GM12878 (cell line): Measurements from ENCODE around the gene TFDP1. TPM values are rescaled to one million over a fixed set of nuclear protein-coding genes. Genes with fewer than 3 reads are reported as not detected.

Experiments used
- ATAC-seq: fragments of 200-7000 bp; cut with Tn5 transposase; 3 replicates; pipeline ENCODE4 v1.9.1; 2020; ENCODE audit warnings: mild to moderate bottlenecking, moderate library complexity
- BruUV-seq: library from RNA; stranded (reverse); fragments of 400-500 nt; replicated peaks from 2 replicates; lab custom pipeline; 2021; lab: Mats Ljungman, UMichigan
- CTCF ChIA-PET: fragments of 300-600 bp; sonication (Branson Sonifier 250); formaldehyde crosslinking; extraction: SDS; loops from one replicate; lab custom pipeline; 2021; ENCODE audit warnings: inconsistent platforms; lab: Yijun Ruan, JAX
- POLR2A ChIA-PET: fragments of 350-600 bp; formaldehyde crosslinking; extraction: SDS; loops from one replicate; lab custom pipeline; 2021; ENCODE audit warnings: inconsistent platforms; lab: Charles Lee
- RAD21 ChIA-PET: fragments of 300-600 bp; sonication (Branson Sonifier 250); formaldehyde crosslinking; loops from one replicate; lab custom pipeline; 2023; ENCODE audit warnings: antibody characterized with exemption; ENCODE audit not compliant: unreplicated experiment; lab: Charles Lee
- SMC1A ChIA-PET: fragments of 300-600 bp; sonication (Branson Sonifier 250); formaldehyde crosslinking; loops from one replicate; lab custom pipeline; 2023; ENCODE audit not compliant: unreplicated experiment, uncharacterized antibody; lab: Charles Lee
- DNase-seq: peaks from one replicate; pipeline ENCODE4 v3.0.0-alpha.2; 2011; ENCODE audit warnings: low read depth, low spot score
- FAIRE-seq: peaks from 3 replicates; lab custom pipeline; 2011; peaks lifted over from hg19 to GRCh38; lab: Jason Lieb, UNC
- H2AFZ ChIP-seq: 2 replicates; pipeline ENCODE4 v1.6.0; 2011; ENCODE audit warnings: low read depth, low read length, control low read depth; ENCODE audit not compliant: control insufficient read depth
- H3K27ac ChIP-seq: 2 replicates; pipeline ENCODE4 v1.5.1; 2011; ENCODE audit warnings: control low read depth; ENCODE audit not compliant: control insufficient read depth, insufficient read depth
- H3K27me3 ChIP-seq, 2 experiments: replicated peaks in 1 of 2; 2 replicates each; pipeline versions ENCODE4 v1.6.0 to v1.6.1; 2011; ENCODE audit warnings: low read length in 1 of 2; ENCODE audit not compliant: control insufficient read depth in 2 of 2, insufficient read depth in 2 of 2
- H3K36me3 ChIP-seq, 2 experiments: 2 replicates each; pipeline ENCODE4 v1.5.1; 2011; ENCODE audit warnings: low read length in 1 of 2; ENCODE audit not compliant: control insufficient read depth in 2 of 2, insufficient read depth in 2 of 2
- H3K4me1 ChIP-seq: 2 replicates; pipeline ENCODE4 v1.6.1; 2011; ENCODE audit warnings: mild to moderate bottlenecking, low read length, moderate library complexity, mixed read lengths; ENCODE audit not compliant: control insufficient read depth, insufficient read depth
- H3K4me2 ChIP-seq: 2 replicates; pipeline ENCODE4 v1.6.0; 2011; ENCODE audit warnings: control low read depth; ENCODE audit not compliant: control insufficient read depth, insufficient read depth
- H3K4me3 ChIP-seq: fragments of 200-600 bp; sonication (generic); 2 replicates; pipeline ENCODE4 v1.5.1; 2016
- H3K79me2 ChIP-seq: 2 replicates; pipeline ENCODE4 v1.6.0; 2011; ENCODE audit warnings: low read length; ENCODE audit not compliant: control insufficient read depth, insufficient read depth
- H3K9ac ChIP-seq: 2 replicates; pipeline ENCODE4 v1.8.0; 2011; ENCODE audit warnings: low read length, control low read depth, mixed read lengths; ENCODE audit not compliant: control insufficient read depth, insufficient read depth
- H3K9me3 ChIP-seq: replicated peaks from 3 replicates; pipeline ENCODE4 v1.5.1; 2011; ENCODE audit warnings: mild to moderate bottlenecking, low read length; ENCODE audit not compliant: control insufficient read depth, insufficient read depth
- H4K20me1 ChIP-seq: 2 replicates; pipeline ENCODE4 v1.6.0; 2011; ENCODE audit not compliant: control insufficient read depth, insufficient read depth
- ASH2L ChIP-seq: fragments of 300-600, 200-600 bp; sonication (generic); IDR thresholded peaks from 2 replicates; pipeline ENCODE4 v1.6.1; 2017; ENCODE audit warnings: low read depth, mild to moderate bottlenecking, borderline replicate concordance
- CHD2 ChIP-seq: IDR thresholded peaks from 2 replicates; pipeline ENCODE4 v1.6.1; 2011; ENCODE audit warnings: low read depth, low read length, improper control_type of control experiment, borderline replicate concordance
- E2F8 ChIP-seq: fragments of 450-650 bp; IDR thresholded peaks from 2 replicates; pipeline ENCODE4 v1.6.1; 2018; ENCODE audit warnings: mild to moderate bottlenecking, low read depth, moderate library complexity; ENCODE audit not compliant: partially characterized antibody
- JUND ChIP-seq: IDR thresholded peaks from 2 replicates; pipeline ENCODE4 v1.6.1; 2012; ENCODE audit warnings: low read depth, mild to moderate bottlenecking, low read length, improper control_type of control experiment, moderate library complexity
- KAT2A ChIP-seq: conservative IDR thresholded peaks from 2 replicates; pipeline ENCODE4 v1.6.1; 2011; ENCODE audit warnings: low read depth, low read length; ENCODE audit not compliant: control insufficient read depth
- MTA3 ChIP-seq: IDR thresholded peaks from 2 replicates; pipeline ENCODE4 v1.6.1; 2012; ENCODE audit warnings: low read length, inconsistent platforms, borderline replicate concordance
- NRF1 ChIP-seq: conservative IDR thresholded peaks from 2 replicates; pipeline ENCODE4 v1.6.1; 2011; ENCODE audit warnings: mild to moderate bottlenecking, low read depth, low read length, improper control_type of control experiment
- PBX3 ChIP-seq: IDR thresholded peaks from 2 replicates; pipeline ENCODE4 v1.6.1; 2011; ENCODE audit warnings: mild to moderate bottlenecking, low read depth, low read length, moderate library complexity; ENCODE audit not compliant: insufficient replicate concordance
- POLR2AphosphoS5 ChIP-seq: IDR thresholded peaks from 2 replicates; pipeline ENCODE4 v1.6.1; 2011; ENCODE audit warnings: mild to moderate bottlenecking, low read length, inconsistent platforms
- RAD21 ChIP-seq: IDR thresholded peaks from 2 replicates; pipeline ENCODE4 v1.6.1; 2011; ENCODE audit warnings: mild to moderate bottlenecking, low read depth, low read length, moderate library complexity; ENCODE audit not compliant: insufficient read depth
- SP1 ChIP-seq: IDR thresholded peaks from one replicate; pipeline ENCODE4 v1.6.1; 2011; ENCODE audit warnings: low read depth, low read length
- ZBTB40 ChIP-seq: fragments of 450-650 bp; IDR thresholded peaks from 2 replicates; pipeline ENCODE4 v1.6.1; 2016; ENCODE audit warnings: mild to moderate bottlenecking, moderate library complexity, borderline replicate concordance
- ZNF622 ChIP-seq: fragments of 450-650 bp; IDR thresholded peaks from 2 replicates; pipeline ENCODE4 v1.6.1; 2017; ENCODE audit warnings: mild to moderate bottlenecking, inconsistent platforms
- WGBS: methylation state at CpG from one replicate; pipeline ENCODE4 v1.1.6; 2016; ENCODE audit warnings: low lambda C conversion rate; ENCODE audit not compliant: insufficient replicate concordance, insufficient coverage; ENCODE audit errors: missing lambda C conversion rate; 5-methylcytosine and 5-hydroxymethylcytosine counted together
- in situ Hi-C: fragments of 300-500 bp; cut with MboI; formaldehyde crosslinking; loops from 9 replicates; pipeline ENCODE4 v1.14.3; 2018; ENCODE audit warnings: mixed read lengths
- intact Hi-C: fragments of 100-400 bp; cut with micrococcal nuclease; formaldehyde crosslinking; loops from one replicate; pipeline ENCODE4 v1.14.2; 2022; ENCODE audit not compliant: unreplicated experiment
- polyA plus RNA-seq, 11 experiments: library from polyadenylated mRNA; depleted of rRNA in 4 of 11; unstranded in 6 of 11; stranded (reverse) in 5 of 11; fragments of >200 nt; fragmentation: Nextera tagmentation in 4 of 11; fragmentation: Illumina TruSeq in 1 of 11; extraction: Ambion mirVana in 4 of 11; extraction: Trizol in 1 of 11; gene quantifications; 1 replicate in 1 of 11; 2 replicates in 10 of 11; pipeline versions ENCODE4 v1.2.1 to v1.2.3, GENCODE V29; 2011 to 2016; ENCODE audit warnings: inconsistent platforms in 2 of 11, missing spikeins in 2 of 11, low read depth in 1 of 11
- total RNA-seq, 4 experiments: library from RNA; depleted of rRNA in 3 of 4; stranded (reverse); fragments of >200 nt in 3 of 4; fragmentation: Illumina TruSeq in 1 of 4; extraction: Trizol in 1 of 4; gene quantifications; 2 replicates each; pipeline versions ENCODE4 v1.2.1 to v1.2.3, GENCODE V29; 2013 to 2021
- TF ChIP-seq, protein P1 (sequence below): fragments of 450-650 bp; IDR thresholded peaks from 2 replicates; pipeline ENCODE4 v1.6.1; 2017; ENCODE audit warnings: low read depth, mild to moderate bottlenecking, moderate library complexity

The TFDP1 gene
- total and polyA plus RNA-seq, 10 of the 15 experiments (the other 5 are each of a cell fraction or from before 2014, with no cell fraction given), result 37.7 to 254 (median 119) TPM

- H3K27ac ChIP-seq, result no peak overlapping the region
- intact Hi-C loops (loop anchor here (5.0 to 10.0 kb wide), 2 partner anchors 287 to 375 kb away; partner anchors contain the start of genes CUL4A, LAMP1 and PCID2), in situ Hi-C loops (no loop called here)
- H3K79me2 ChIP-seq, result peaks cover 17% of the 10 kb centered on the region
- 82% methylated on average over 6 of the region's 6 CpGs for WGBS
- no peak for FAIRE-seq
- no TSS peak for BruUV-seq
- no peaks in the 10 kb centered on the region for H3K9me3 ChIP-seq
- ChIA-PET POLR2A (no interaction called here), CTCF (no interaction called here), SMC1A (no interaction called here), RAD21 (no interaction called here)
- no peak overlapping the region for H3K9ac ChIP-seq
- no peaks in the 10 kb centered on the region for H4K20me1 ChIP-seq
- H3K4me1 ChIP-seq, result peaks cover 6% of the 10 kb centered on the region
- no peaks in the 10 kb centered on the region for H3K27me3 ChIP-seq
- no peak overlapping the region for H3K4me2 ChIP-seq
- no peak for ATAC-seq
- no peak overlapping the region for H2AFZ ChIP-seq
- DNase-seq, result no peak
- no peak overlapping the region for H3K4me3 ChIP-seq
- no peaks in the 10 kb centered on the region for H3K36me3 ChIP-seq
- TF ChIP-seq MTA3 (no peak), ZNF622 (no peak), ASH2L (no peak), POLR2AphosphoS5 (no peak), SP1 (no peak), ZBTB40 (no peak), RAD21 (no peak), KAT2A (no peak), E2F8 (no peak), CHD2 (no peak), NRF1 (no peak), JUND (no peak), PBX3 (no peak)
- TF ChIP-seq, protein P1, sequence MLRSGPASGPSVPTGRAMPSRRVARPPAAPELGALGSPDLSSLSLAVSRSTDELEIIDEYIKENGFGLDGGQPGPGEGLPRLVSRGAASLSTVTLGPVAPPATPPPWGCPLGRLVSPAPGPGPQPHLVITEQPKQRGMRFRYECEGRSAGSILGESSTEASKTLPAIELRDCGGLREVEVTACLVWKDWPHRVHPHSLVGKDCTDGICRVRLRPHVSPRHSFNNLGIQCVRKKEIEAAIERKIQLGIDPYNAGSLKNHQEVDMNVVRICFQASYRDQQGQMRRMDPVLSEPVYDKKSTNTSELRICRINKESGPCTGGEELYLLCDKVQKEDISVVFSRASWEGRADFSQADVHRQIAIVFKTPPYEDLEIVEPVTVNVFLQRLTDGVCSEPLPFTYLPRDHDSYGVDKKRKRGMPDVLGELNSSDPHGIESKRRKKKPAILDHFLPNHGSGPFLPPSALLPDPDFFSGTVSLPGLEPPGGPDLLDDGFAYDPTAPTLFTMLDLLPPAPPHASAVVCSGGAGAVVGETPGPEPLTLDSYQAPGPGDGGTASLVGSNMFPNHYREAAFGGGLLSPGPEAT, result no peak
Measured at GRCh38 chr13:113581871-113582270, 2.7 kb upstream of the TFDP1 start.
